Stimulated activated CD8-positive, alpha-beta memory T cell treated with anti-CD3 and anti-CD28 coated beads, Interleukin-15, amount 100 ng/mL, for 4 hours (primary cell): ENCODE data around the gene CAPN14.
"Not testable (repeated sequence)": the region's sequence is repeated elsewhere in the genome, so short reads cannot be mapped to it uniquely, and the experiment has no call there.

Experiments
- DNase-seq, 2 donors: peaks; one replicate each; pipeline ENCODE4 v3.0.0-alpha.2; 2020; ENCODE audit warnings: low read depth in 2 of 2

Gene CAPN14

DNA sequence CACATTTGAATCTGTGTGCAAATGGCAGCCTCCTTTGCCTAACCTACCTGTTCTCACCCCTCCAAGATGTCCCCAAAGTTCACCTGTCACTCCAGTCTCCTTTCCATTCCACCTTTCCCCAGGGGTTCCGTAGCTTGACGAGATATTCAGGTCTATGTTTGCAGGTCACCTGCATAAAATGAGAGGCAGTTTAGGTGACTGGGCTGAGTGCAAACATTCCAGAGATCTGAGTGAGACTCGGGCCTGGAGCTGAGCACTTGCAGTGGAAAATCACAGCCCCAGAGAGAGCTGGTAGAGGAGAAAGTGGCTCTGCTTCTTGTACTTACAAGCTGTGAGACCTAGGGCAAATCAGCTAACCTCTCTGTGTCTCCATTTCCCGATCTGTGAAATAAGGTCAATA is 20.1 kb downstream of the CAPN14 start:
- DNase-seq: no peak

DNA sequence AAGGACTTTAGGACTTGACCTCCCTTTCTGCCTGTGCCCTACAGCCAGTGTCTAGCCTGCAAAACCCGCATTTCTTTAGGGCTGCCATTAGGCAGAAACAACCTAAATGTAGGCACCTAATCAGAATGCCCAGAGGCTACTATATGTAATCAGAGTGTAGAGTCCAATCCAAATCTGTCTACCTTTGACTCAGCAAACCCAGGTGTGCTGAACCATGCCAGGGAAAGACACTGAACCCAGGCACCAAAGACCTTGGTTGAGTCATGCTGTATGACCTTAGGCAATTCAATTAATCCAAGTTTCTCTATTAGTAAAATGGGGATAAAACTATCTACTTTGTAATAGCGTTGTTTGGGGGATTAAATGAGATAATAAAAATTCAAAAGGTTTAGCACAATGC is 20.7 kb downstream of the CAPN14 start:
- no peak for DNase-seq

DNA sequence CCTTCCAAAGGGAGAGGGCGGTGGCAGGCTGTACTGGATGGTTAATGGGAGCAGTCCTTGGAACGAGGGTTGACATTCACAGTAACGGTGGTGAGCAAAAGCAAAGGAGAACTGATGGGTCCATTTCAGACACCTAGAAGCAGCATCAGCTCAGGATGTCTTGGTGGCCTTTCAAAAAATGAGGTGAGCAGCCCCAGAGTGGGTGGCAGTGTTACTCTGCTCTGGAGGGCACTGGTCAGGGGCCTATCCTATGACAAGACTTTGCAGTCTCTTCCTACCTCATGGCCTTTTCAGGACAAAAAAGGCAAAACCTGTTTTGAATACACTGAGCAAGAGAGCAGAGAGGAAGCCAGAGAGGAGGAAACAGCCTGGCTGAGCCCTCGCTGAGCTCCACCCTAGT is 23.5 kb downstream of the CAPN14 start:
- DNase-seq: no peak

DNA sequence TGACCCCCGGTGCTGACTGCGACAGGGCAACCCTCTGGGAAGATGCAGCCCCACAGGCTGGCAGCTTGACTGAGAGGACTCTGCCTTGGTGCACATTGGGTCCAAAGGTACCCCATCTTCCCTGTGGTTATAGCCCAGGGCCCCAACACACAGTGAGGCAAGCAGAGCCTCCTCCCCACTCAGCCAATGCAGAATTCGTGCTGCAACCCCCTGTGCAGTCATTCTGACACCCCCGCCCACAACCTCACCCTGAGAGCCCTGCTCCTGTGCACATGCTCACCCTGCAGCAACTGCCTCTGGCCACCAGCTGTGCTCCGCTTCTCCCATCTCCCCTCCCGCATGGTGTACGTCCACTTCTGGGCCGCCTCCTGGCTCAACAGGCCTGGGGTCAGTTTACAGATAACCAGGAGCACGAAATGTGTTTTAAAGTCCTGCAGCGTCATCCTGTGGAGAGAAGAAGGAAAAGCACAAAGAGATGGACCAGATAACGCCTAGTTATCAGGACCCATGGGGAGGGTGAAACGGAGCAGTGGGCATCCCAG is 24.4 kb downstream of the CAPN14 start:
- DNase-seq: no peak

DNA sequence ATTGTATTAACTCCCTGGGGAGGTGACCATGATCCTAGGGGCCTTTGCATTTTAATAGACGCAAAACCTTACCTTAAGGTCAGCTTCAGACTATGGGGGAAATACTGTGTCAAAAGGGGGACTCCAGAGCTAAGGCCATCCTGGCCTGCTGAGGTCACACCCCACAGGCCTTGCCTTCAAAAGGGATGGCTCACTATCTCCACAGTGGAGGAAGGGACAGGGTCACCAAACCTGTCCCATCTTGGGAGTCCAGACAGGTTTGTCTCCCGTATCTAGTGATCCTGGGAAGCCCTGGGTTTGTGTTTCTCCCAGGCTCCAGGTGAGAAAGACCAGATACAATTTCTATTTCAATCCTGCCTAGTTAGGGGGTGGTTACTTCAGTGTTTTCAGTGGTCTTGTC is 24.9 kb downstream of the CAPN14 start:
- DNase-seq: no peak

DNA sequence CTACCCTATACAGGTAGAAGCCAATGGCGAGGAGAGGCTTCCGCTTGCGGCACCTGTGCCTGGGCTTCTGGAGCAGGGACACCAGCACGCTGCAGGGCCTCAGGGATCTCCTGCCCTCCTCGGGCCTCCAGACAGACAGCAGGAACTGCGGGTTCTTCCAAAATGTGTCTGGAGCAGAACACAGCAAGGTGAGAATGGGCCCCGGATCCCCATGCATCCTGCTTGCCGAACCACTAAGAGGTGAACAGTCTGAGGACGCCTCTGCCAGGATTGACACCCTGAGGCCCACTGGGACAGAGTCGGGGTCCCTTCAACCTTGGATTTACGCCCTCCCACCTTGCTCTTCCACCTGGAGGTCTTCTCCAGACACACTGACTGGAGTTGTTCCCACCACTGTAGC is 25.4 kb downstream of the CAPN14 start:
- no peak for DNase-seq

DNA sequence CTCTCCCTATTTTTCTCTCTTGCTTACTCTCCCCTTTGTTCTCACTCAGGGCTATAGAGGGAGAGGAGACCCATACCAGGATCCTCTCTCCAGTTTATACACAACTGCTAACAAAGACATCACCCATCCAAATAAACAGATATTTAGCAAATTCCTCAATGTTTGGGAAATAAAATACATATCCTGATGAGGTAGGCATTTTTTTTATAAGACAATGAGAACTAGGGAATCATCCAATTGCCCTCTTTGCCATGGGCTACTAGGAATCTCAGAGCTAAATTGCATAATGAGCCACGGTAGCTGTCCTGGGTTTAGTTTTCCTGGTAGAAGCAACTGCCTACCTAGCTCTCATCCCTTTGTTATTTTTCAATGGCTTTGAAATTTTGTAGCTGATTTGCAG is 27.1 kb downstream of the CAPN14 start:
- DNase-seq: no peak

DNA sequence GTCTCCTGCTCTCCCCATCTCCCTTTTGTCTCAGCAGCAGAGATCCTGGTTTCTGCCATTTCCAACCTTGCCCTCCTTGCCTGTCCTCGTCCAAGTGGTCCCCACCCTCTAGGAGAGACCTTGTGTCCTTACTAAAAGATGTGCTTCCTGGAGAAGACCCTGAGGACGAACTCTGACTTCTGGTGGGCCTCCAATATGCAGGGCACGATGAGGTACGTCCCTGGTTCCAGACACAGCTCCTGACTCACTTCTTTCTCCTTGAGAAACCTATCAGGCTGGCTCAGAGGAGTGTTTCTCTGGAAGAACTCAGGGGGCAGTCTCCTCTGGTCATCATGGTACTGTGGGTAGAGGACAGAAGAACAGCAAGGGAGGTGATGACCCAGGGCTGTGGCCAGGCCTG is 28.2 kb downstream of the CAPN14 start:
- DNase-seq: no peak

DNA sequence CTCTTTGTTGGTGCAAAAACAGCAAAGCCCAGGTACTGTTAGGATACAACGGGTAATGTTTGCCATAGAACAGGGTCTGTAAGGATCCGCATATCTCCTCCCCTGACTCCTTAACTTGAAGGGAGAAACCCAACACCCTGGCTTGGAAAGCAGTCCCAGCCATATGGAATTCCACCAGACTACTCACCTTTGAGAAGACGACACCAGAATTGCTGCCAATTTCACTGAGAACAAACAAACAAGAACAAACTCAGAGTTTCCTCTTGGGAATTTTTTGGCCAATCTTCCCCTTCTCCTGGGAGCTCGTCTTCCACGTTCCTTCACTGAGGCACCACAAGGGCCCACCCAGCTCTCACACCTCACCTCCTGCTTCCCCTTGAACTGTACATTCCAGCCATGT is 29.2 kb downstream of the CAPN14 start:
- no peak for DNase-seq

DNA sequence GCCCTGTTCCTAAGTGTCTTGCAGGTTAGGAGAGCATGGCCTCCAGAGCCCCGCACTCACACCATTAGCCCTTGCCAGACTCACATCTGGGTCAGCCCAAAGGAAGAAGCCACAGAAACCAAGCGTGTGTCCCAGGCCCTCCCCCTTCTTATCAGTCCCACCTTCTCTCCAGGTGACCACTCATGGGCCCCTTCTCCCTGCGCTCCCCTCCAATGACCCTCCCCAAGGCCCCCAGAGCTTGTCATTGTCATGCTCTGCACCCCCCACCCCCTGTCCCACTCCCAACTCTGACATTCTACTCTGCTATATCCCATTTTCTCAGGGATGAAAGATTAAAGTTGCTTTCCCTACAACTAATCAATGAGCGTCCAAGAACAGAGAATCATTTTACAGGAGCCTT is 30.1 kb downstream of the CAPN14 start:
- DNase-seq: no peak

DNA sequence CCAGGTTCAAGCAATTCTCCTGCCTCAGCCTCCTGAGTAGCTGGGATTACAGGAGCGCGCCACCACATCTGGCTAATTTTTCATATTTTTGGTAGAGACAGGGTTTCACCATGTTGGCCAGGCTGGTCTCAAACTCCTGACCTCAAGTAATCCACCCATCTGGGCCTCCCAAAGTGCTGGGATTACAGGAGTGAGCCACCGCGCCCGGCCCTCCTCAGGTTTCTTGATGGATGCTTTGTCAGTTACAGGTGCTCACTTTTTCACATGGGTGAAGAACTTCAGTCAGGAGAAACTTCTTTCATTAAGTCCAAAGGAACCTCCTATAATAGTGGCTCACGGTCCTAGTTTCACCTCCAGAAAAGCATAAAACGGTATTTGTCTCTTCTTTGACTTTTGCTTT is 33.3 kb downstream of the CAPN14 start:
- not testable (repeated sequence) for DNase-seq

DNA sequence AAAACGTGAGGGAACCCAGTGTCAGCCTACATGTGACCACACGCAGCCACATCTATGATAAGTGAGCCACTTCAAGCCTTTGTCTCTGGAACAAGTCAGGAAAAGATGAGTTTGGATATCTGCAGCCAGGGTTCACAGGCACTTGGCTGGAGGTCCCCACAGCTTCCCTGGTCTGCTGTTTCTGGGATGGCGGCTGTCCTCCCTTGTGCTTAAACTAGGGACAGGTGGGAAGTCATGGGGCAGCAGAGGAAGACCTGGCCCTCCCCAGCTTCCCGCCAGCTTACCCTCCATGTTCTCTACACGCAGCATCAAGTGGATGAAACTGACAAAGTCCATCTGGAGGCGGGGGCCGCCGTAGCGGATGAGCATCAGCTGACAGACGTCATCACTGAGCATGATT is 40.6 kb downstream of the CAPN14 start:
- DNase-seq: no peak

DNA sequence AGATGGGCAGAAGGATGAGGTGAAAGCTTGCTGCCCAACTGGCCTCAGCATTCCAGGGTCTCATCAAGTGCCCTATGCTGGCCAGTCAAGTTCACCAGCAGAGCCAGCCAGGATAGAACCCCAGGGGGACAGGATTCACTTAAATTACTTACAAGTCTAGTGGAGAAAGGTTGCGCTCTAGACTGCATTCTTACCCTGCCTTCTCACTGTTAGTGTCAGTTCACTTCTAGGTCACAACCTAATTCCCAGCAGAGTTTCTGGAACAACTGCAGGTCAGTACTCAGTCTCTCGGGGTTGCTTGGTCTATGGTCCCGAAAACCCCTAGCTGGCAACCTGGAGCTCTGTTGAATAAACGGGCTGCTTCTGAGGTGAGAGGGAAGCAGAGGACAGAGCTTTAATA is 46.2 kb downstream of the CAPN14 start:
- no peak for DNase-seq

DNA sequence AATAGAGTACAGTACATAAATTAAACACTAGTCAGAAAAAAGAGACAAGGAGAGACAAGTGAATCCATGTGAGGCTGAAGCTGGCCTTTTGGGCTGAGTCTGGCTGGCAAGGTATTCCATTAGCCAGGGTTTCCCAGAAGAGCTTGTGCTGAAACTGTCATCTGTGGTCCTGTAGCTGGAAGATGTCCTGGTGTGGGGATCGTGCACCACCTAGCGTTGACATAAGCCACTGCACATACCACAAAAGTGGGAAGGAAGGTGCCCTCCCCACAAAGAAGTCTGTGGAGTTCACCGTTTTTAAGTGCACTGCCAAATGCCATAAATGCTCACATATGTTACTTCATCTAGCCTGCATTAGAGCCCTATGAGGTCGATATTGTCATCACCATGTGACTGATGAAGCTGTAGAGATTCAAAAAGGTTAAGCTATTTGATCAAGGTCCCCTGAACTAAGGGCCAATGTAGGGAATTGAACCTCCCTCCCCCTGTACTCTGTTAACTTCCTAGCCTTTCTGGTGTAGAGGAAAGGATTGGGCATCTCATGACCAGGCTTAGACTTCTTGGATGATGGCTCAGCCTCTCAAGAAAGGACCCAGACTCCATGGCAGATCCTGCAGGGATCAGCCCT is 47.1 kb downstream of the CAPN14 start:
- DNase-seq: peak in 1 of 2 donors; percentile 3

DNA sequence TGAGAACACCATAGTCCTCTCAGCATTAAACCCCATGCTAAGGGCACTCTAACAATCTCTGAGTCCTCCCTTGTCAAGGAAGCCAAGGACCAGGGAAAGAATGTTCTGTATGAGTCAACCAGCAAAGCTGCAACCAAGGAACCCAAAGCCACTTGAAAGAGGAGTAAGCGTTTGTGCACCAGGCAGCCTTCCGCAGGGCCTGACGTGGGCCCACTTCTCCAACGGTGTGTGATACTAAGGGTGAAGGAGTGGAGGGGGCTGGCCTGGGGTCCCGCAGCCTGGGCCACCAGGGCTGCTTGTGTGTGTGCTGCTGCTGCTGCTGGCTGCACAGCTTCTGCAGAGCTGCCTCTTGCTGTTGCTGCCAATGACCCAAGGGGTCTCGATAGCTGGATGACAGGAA is 49.0 kb downstream of the CAPN14 start:
- DNase-seq: no peak

DNA sequence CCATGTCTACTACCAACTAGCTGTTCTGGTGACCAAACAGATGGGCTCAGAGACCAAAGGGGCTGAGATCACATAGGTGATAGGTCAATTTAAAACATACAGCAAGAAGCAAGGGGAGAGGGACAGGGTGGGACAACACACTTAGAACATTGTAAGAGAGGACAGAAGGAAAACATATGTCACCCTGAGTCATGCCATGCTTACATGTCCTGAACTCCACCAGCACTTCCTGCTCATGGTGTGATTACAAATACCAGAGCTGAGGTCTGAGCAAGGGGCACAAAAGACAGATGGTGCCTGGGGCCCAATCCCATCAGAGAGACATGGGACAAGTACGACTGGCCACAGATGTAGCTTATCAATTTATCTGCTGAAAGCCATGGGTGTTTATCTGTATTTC is 50.4 kb downstream of the CAPN14 start:
- no peak for DNase-seq

DNA sequence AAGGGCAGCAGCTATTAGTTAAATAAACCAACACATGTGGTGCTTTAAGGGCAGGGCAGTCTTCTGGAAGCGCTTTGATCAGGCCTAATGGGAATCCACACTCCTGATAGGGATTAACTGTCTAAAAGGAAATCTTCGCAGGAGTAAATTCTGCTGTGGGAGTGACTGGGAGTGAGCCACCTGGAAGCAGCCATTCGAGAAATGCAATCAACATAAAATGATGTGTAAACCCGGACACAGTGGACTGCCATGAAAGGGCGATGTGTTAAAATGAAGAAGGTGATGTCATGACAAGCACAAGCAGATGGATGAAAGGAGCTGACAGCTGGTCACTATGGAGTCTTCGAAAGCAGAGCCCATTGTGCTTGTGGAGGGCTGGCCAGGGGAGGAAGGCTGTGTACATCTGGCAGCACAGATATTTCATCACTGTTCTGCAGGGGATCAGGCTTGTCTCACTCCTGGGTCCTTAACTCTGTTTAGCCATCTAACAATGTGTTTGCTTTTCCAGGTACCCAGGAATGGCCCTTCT is 54.2 kb downstream of the CAPN14 start:
- DNase-seq: no peak

DNA sequence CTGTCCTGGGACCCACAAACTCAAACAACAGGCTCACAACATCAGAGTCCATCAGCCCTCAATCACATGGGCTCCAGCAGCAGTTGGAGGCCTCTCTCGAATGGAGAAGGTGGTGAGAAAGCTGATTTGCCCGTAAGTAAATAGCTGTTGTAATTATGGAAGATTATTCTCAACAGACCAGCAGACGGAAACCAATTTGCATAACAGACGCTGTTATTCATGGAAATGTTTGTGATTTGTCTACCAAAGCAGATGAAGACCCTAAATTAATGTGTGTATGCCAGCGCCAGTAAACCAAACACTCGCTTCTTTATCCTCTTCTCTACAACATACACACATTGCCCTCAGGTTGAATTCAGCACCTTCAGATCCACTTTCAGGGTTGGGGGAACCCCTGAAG is 55.7 kb downstream of the CAPN14 start:
- no peak for DNase-seq

DNA sequence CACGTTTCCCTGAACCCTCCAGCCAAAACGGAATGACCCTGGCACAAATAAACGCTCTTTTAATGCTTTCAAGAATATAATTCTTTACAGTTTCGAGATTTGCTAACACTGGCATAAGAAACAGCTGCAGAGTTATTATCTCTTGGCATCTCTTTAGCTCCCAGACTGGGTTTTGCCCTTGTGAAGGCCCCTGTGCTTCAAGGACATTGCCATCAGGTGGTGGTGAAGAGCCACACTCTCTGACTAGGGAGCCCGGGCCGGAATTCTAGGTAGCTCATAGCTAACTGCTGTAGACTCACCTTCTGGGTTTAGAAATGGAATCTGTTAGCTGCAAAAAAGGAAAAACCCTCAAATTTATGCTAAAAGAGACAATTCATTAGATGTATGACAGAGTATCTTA is 65.8 kb downstream of the CAPN14 start:
- DNase-seq: no peak

DNA sequence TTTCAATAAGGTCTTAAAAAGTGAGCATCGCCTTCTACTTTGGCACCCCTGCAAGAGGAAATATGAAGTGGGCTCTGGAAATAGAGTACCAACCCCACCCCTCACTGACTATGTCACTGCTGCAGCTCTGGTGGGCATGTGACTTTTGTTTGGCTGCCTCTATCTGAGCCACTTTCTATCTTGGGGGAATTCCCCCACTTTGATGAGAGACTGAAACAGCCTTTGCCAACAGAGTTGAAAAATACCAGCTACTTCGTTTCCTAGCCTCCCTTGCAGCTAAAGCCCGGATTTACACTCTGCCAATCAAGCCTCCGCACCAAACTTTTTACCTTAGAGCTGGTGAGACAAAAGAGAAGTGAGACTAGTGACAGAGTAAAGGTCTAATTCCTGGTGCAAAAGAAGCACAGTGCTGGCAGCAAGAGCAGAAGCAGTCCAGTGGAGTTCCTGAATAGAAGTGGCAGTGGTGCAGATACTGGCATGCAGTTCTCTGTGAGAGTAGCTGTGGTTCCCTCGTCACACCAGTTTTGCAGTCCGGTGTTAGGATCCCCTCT is 67.1 kb downstream of the CAPN14 start:
- no peak for DNase-seq

DNA sequence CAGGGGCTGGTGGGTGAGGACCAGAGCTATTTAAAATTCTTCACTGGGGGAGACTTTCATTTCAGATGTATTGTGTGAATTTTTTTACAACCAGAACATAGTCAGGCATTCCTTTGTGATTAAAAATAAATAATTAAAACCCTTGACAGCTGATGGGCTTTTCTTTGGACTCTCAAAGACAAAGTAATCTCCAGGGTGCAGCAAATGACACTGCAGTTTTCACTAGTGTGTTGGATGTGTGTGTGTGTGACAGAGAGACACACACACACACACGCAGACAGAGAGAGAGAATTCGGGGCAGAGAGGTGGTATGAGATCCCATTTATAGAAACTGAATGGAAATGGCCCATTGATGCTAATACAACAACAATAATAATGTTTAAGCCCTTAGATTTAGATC is 68.8 kb downstream of the CAPN14 start:
- DNase-seq: no peak

DNA sequence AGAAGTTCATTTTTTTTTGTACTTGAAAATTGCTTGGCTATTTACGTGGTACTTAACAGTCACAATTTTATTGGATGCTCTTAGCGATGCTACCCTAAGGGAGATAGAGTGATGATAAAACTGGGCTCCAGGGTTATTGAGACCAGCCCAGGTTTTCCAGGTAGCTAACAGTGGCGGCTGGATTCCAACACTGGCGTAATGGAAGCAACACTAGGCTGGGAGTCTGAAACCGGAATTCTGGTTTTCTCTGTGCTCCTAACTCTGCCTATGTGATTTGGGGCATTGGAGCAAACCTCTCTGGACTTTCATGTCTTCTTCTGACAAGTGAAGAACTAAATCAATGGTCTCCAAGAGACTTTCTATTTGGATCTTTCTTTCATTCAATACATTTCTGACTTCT is 69.7 kb downstream of the CAPN14 start:
- DNase-seq: no peak

DNA sequence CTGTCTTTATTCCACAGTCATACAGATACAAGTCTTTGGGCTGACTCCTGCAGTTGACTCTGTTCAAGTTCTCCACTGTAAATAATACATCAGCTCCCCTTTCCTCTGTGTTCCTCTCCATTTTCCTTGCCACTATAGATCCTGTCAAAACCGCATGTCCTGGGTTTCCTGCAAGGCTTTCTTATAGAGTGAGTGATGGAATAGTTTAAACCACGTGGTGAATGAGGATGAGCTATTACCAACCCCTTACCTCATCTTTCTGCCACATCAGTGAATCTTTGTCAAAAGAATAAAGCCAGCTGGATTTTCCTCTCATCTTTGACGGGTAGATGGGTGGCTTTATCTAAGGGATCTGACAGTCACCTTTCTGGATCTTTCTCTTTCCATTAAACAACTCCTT is 75.2 kb downstream of the CAPN14 start:
- no peak for DNase-seq
